Neural crest cell (in vitro differentiated cells): ENCODE measurements around the gene BAIAP2. TPM values are rescaled to one million over a fixed set of nuclear protein-coding genes. Genes with fewer than 3 reads are reported as not detected.
A peak's percentile ranks its signal among the peaks of the same experiment; 100 is the strongest.

Source experiments
- DNase-seq: peaks from one replicate; pipeline ENCODE4 v3.0.0; 2021; ENCODE audit warnings: low read depth, mixed read lengths, low spot score
- H3K27ac Mint-ChIP-seq: one replicate; pipeline ENCODE4 v1.8.0; 2021; ENCODE audit warnings: mild to moderate bottlenecking, mixed read lengths; ENCODE audit not compliant: unreplicated experiment
- H3K27me3 Mint-ChIP-seq: 2 replicates; pipeline ENCODE4 v1.8.0; 2021; ENCODE audit warnings: low read depth, mild to moderate bottlenecking, mixed read lengths
- H3K36me3 Mint-ChIP-seq: 2 replicates; pipeline ENCODE4 v1.8.0; 2021; ENCODE audit warnings: low read depth, mild to moderate bottlenecking, mixed read lengths
- H3K4me1 Mint-ChIP-seq: 2 replicates; pipeline ENCODE4 v1.8.0; 2021; ENCODE audit warnings: mixed read lengths
- H3K4me3 Mint-ChIP-seq: one replicate; pipeline ENCODE4 v1.8.0; 2021; ENCODE audit warnings: mild to moderate bottlenecking, mixed read lengths
- H3K9me3 Mint-ChIP-seq: 2 replicates; pipeline ENCODE4 v1.8.0; 2021; ENCODE audit warnings: mixed read lengths
- microRNA-seq: library from miRNA; unstranded; fragments of <30 nt; microRNA quantifications from one replicate; pipeline ENCODE4, GENCODE V29; 2020
- total RNA-seq: library from RNA; stranded (reverse); gene quantifications from 2 replicates; pipeline ENCODE4 v1.2.1, GENCODE V29; 2021
- TF ChIP-seq, protein P1 (sequence below): fragments of 200-600 bp; sonication (generic); conservative IDR thresholded peaks from 2 replicates; pipeline ENCODE4 v1.5.0; 2021; ENCODE audit warnings: antibody characterized with exemption, mild to moderate bottlenecking

BAIAP2 gene
- total RNA-seq, 1 donor from 2014 or later: 47.5 TPM

DNA sequence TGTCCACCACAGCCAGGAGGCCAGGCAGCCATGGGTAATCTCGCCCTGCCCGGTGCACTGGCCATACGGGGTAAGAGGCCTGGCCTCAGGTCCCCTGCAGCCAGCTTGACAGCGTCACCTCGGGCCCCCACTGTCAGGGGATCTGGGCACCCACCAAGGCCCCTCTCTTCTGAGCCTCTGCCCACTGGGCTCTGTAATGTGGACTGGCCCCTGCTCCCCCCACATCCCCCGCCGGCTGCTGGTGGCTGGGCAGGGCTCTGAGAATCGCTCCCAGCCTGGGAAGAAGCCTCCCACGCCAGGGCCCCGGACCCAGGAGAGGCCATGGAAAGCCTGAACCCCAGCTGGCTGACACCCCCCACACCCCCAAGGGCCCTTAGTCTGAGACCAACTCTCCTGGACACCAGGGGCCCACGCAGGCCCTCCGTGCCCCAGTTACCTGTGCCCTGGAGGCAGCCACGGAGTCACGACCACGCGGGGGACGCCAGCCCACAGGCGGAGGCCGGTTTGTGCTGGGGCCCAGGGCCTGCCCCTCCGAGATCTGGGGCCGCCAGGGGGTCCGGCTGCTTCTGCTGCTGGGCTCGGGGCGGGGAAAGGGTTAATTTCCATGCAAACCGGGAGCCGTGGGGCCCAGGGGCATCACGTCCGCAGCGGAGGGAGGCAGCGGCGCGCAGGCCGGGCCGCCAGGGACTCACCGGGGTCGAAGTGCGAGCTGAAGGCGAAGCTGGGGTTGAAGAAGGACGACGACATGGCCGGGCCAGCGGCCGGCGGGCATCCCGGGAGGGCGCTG is 130.5 kb downstream of the BAIAP2 start, which contains the start of gene PVALEF:
PVALEF (plus strand) TSS at position 262 of the 787 bp plus-strand sequence. CDS start 15,720 bp downstream, outside the sequence.
- Mint-ChIP-seq H3K4me1 (no peaks in the 10 kb centered on the region), H3K27ac (no peak within 1 kb of the TSS), H3K9me3 (no peaks in the 10 kb centered on the region), H3K4me3 (peak within 1 kb of the TSS; percentile 62), H3K27me3 (peaks cover 2% of the 10 kb centered on the region), H3K36me3 (no peaks in the 10 kb centered on the region)
- TF ChIP-seq, protein P1, sequence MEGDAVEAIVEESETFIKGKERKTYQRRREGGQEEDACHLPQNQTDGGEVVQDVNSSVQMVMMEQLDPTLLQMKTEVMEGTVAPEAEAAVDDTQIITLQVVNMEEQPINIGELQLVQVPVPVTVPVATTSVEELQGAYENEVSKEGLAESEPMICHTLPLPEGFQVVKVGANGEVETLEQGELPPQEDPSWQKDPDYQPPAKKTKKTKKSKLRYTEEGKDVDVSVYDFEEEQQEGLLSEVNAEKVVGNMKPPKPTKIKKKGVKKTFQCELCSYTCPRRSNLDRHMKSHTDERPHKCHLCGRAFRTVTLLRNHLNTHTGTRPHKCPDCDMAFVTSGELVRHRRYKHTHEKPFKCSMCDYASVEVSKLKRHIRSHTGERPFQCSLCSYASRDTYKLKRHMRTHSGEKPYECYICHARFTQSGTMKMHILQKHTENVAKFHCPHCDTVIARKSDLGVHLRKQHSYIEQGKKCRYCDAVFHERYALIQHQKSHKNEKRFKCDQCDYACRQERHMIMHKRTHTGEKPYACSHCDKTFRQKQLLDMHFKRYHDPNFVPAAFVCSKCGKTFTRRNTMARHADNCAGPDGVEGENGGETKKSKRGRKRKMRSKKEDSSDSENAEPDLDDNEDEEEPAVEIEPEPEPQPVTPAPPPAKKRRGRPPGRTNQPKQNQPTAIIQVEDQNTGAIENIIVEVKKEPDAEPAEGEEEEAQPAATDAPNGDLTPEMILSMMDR: no peak
- DNase-seq: peak; percentile 49

GRCh38 chr17:81166033-81166492 is 131.1 kb downstream of the BAIAP2 start, which contains the start of gene AATK:
TSS of gene AATK (minus strand) at chr17:81166221. CDS start at chr17:81165992, 229 bp downstream.
- H3K36me3 Mint-ChIP-seq: no peaks in the 10 kb centered on the region
- no peak for DNase-seq
- H3K27me3 Mint-ChIP-seq: peaks cover 2% of the 10 kb centered on the region
- TF ChIP-seq, protein P1: no peak
- no peaks in the 10 kb centered on the region for H3K4me1 Mint-ChIP-seq
- peak within 1 kb of the TSS; percentile 51 for H3K4me3 Mint-ChIP-seq
- H3K9me3 Mint-ChIP-seq: no peaks in the 10 kb centered on the region
- H3K27ac Mint-ChIP-seq: no peak within 1 kb of the TSS

Small RNA genes lying within 50 kb of the gene (microRNA-seq; reads per million reads assigned to microRNA genes)
- gene MIR1250: 16.0 reads per million, percentile 31 among the genes with 10 or more reads in this experiment
- gene MIR3065: not detected
- not detected for gene MIR338
- not detected for gene MIR657

Other genes starting within 250 kb of the BAIAP2 start
- gene CHMP6, start 43.3 kb upstream of the BAIAP2 start, total RNA-seq: 32.7 and 33.2 TPM in 2 replicates
- not detected in 2 replicates for gene PVALEF, start 130.4 kb downstream of the BAIAP2 start, total RNA-seq
- gene AATK, start 131.1 kb downstream of the BAIAP2 start, total RNA-seq: 6.0 and 6.7 TPM in 2 replicates
- 40.7 and 42.5 TPM in 2 replicates for gene CEP131, start 187.8 kb downstream of the BAIAP2 start, total RNA-seq
- gene TEPSIN, start 203.9 kb downstream of the BAIAP2 start, total RNA-seq: 36.9 and 40.4 TPM in 2 replicates
- 54.5 and 68.2 TPM in 2 replicates for gene NDUFAF8, start 204.2 kb downstream of the BAIAP2 start, total RNA-seq